ENCODE results near the gene KMT5B. TPM values are rescaled to one million over a fixed set of nuclear protein-coding genes. Genes with fewer than 3 reads are reported as not detected.

Gene KMT5B
- polyA plus RNA-seq, 4 donors: 75.0 to 85.9 (median 77.6) TPM

- no peak for DNase-seq (ENCODE audit: low read depth in 4 of 4, low spot score in 3 of 4)
Measured at GRCh38 chr11:68189082-68189481, 24.0 kb downstream of the KMT5B start.

GRCh38 chr11:68186061-68186460 is 27.0 kb downstream of the KMT5B start:
- no peak for DNase-seq (ENCODE audit: low read depth in 4 of 4, low spot score in 3 of 4)

- no peak for DNase-seq (ENCODE audit: low read depth in 4 of 4, low spot score in 3 of 4)
Measured at GRCh38 chr11:68181719-68182451, 31.2 kb downstream of the KMT5B start.

GRCh38 chr11:68179847-68180246 is 33.2 kb downstream of the KMT5B start:
- DNase-seq (ENCODE audit: low read depth in 4 of 4, low spot score in 3 of 4): no peak

GRCh38 chr11:68177877-68178276 is 35.2 kb downstream of the KMT5B start:
- DNase-seq (ENCODE audit: low read depth in 4 of 4, low spot score in 3 of 4): no peak

GRCh38 chr11:68173926-68174325 is 39.2 kb downstream of the KMT5B start:
- DNase-seq (ENCODE audit: low read depth in 4 of 4, low spot score in 3 of 4): no peak

- no peak for DNase-seq (ENCODE audit: low read depth in 4 of 4, low spot score in 3 of 4)
Measured at GRCh38 chr11:68169442-68169841, 43.7 kb downstream of the KMT5B start.

- no peak for DNase-seq (ENCODE audit: low read depth in 4 of 4, low spot score in 3 of 4)
Measured at GRCh38 chr11:68168694-68169093, 44.4 kb downstream of the KMT5B start.

- DNase-seq (ENCODE audit: low read depth in 4 of 4, low spot score in 3 of 4): no peak
Measured at GRCh38 chr11:68167474-68167873, 45.6 kb downstream of the KMT5B start.

- no peak for DNase-seq (ENCODE audit: low read depth in 4 of 4, low spot score in 3 of 4)
Measured at GRCh38 chr11:68166969-68167368, 46.1 kb downstream of the KMT5B start.

GRCh38 chr11:68165601-68166000 is 47.5 kb downstream of the KMT5B start:
- DNase-seq (ENCODE audit: low read depth in 4 of 4, low spot score in 3 of 4): no peak

- no peak for DNase-seq (ENCODE audit: low read depth in 4 of 4, low spot score in 3 of 4)
Measured at GRCh38 chr11:68164437-68164836, 48.7 kb downstream of the KMT5B start.

GRCh38 chr11:68163691-68164090 is 49.4 kb downstream of the KMT5B start:
- DNase-seq (ENCODE audit: low read depth in 4 of 4, low spot score in 3 of 4): no peak

GRCh38 chr11:68160100-68160695 is 52.9 kb downstream of the KMT5B start:
- DNase-seq (ENCODE audit: low read depth in 4 of 4, low spot score in 3 of 4): no peak

GRCh38 chr11:68159665-68160064 is 53.4 kb downstream of the KMT5B start:
- DNase-seq (ENCODE audit: low read depth in 4 of 4, low spot score in 3 of 4): no peak

- DNase-seq (ENCODE audit: low read depth in 4 of 4, low spot score in 3 of 4): no peak
Measured at GRCh38 chr11:68159161-68159560, 53.9 kb downstream of the KMT5B start.

- no peak for DNase-seq (ENCODE audit: low read depth in 4 of 4, low spot score in 3 of 4)
Measured at GRCh38 chr11:68158580-68158979, 54.5 kb downstream of the KMT5B start.

GRCh38 chr11:68153742-68154141 is 59.4 kb downstream of the KMT5B start:
- no peak for DNase-seq (ENCODE audit: low read depth in 4 of 4, low spot score in 3 of 4)

GRCh38 chr11:68150037-68150436 is 63.1 kb downstream of the KMT5B start:
- no peak for DNase-seq (ENCODE audit: low read depth in 4 of 4, low spot score in 3 of 4)

- no peak for DNase-seq (ENCODE audit: low read depth in 4 of 4, low spot score in 3 of 4)
Measured at GRCh38 chr11:68149417-68149816, 63.7 kb downstream of the KMT5B start.

GRCh38 chr11:68148879-68149278 is 64.2 kb downstream of the KMT5B start:
- DNase-seq (ENCODE audit: low read depth in 4 of 4, low spot score in 3 of 4): no peak

- DNase-seq (ENCODE audit: low read depth in 4 of 4, low spot score in 3 of 4): no peak
Measured at GRCh38 chr11:68148071-68148805, 64.9 kb downstream of the KMT5B start.
